Calu3 (cell line): ENCODE results near the gene POLL. TPM values are rescaled to one million over a fixed set of nuclear protein-coding genes. Genes with fewer than 3 reads are reported as not detected.

Experiments
- BruUV-seq: library from RNA; stranded (reverse); fragments of 400-500 nt; replicated peaks from 2 replicates; lab custom pipeline; 2021; lab: Mats Ljungman, UMichigan
- CTCF ChIA-PET: fragments of 300-600 bp; sonication (Branson Sonifier 250); formaldehyde crosslinking; loops from one replicate; lab custom pipeline; 2022; ENCODE audit warnings: antibody characterized with exemption; lab: Charles Lee
- DNase-seq: peaks from one replicate; pipeline ENCODE4 v3.0.0; 2022
- H3K27ac Mint-ChIP-seq: one replicate; pipeline ENCODE4 v1.8.0; 2022; ENCODE audit warnings: mixed read lengths; ENCODE audit not compliant: unreplicated experiment
- H3K27me3 Mint-ChIP-seq: one replicate; pipeline ENCODE4 v1.8.0; 2022; ENCODE audit warnings: mixed read lengths; ENCODE audit not compliant: unreplicated experiment
- H3K36me3 Mint-ChIP-seq: one replicate; pipeline ENCODE4 v1.8.0; 2022; ENCODE audit warnings: mild to moderate bottlenecking, moderate library complexity, mixed read lengths; ENCODE audit not compliant: insufficient read depth, unreplicated experiment
- H3K4me1 Mint-ChIP-seq: one replicate; pipeline ENCODE4 v1.8.0; 2022; ENCODE audit warnings: mild to moderate bottlenecking, low read depth, mixed read lengths; ENCODE audit not compliant: unreplicated experiment
- H3K4me3 Mint-ChIP-seq: one replicate; pipeline ENCODE4 v1.8.0; 2022; ENCODE audit warnings: mild to moderate bottlenecking, low read depth, moderate library complexity, mixed read lengths; ENCODE audit not compliant: unreplicated experiment
- H3K9me3 Mint-ChIP-seq: one replicate; pipeline ENCODE4 v1.8.0; 2022; ENCODE audit warnings: low read depth, mixed read lengths; ENCODE audit not compliant: unreplicated experiment
- CTCF ChIP-seq: fragments of 200-600 bp; IDR thresholded peaks from one replicate; pipeline ENCODE4 v1.8.0; 2022; ENCODE audit warnings: antibody characterized with exemption; ENCODE audit not compliant: unreplicated experiment
- intact Hi-C: fragments of 100-400 bp; cut with micrococcal nuclease; formaldehyde crosslinking; loops from one replicate; pipeline ENCODE4 v1.10.0; 2022; ENCODE audit not compliant: unreplicated experiment
- total RNA-seq: library from RNA; stranded (reverse); gene quantifications from 2 replicates; pipeline ENCODE4 v1.2.3, GENCODE V29; 2022

POLL gene
- total RNA-seq, 1 experiment from 2014 or later: 28.4 TPM

- H3K9me3 Mint-ChIP-seq: no peaks in the 10 kb centered on the region
- no peak for DNase-seq
- BruUV-seq: no TSS peak
- no peak for TF ChIP-seq CTCF
- CTCF ChIA-PET: no interaction called here
- no peaks in the 10 kb centered on the region for H3K4me1 Mint-ChIP-seq
- no peaks in the 10 kb centered on the region for H3K36me3 Mint-ChIP-seq
- intact Hi-C loops: no loop called here
- no peak overlapping the region for H3K27ac Mint-ChIP-seq
- H3K4me3 Mint-ChIP-seq: no peak overlapping the region
- no peaks in the 10 kb centered on the region for H3K27me3 Mint-ChIP-seq
Measured at GRCh38 chr10:101629837-101630632, 42.0 kb upstream of the POLL start.

- DNase-seq: no peak
- BruUV-seq: no TSS peak
- H3K9me3 Mint-ChIP-seq: no peaks in the 10 kb centered on the region
- TF ChIP-seq CTCF: no peak
- no peak overlapping the region for H3K4me3 Mint-ChIP-seq
- no peaks in the 10 kb centered on the region for H3K36me3 Mint-ChIP-seq
- CTCF ChIA-PET: no interaction called here
- intact Hi-C loops: no loop called here
- no peaks in the 10 kb centered on the region for H3K27me3 Mint-ChIP-seq
- H3K27ac Mint-ChIP-seq: no peak overlapping the region
- no peaks in the 10 kb centered on the region for H3K4me1 Mint-ChIP-seq
Measured at GRCh38 chr10:101625821-101626412, 37.9 kb upstream of the POLL start.

- Mint-ChIP-seq H3K9me3 (no peaks in the 10 kb centered on the region), H3K27ac (no peak overlapping the region), H3K27me3 (no peaks in the 10 kb centered on the region), H3K4me3 (no peak overlapping the region), H3K4me1 (no peaks in the 10 kb centered on the region), H3K36me3 (no peaks in the 10 kb centered on the region)
- intact Hi-C loops: no loop called here
- CTCF ChIA-PET: no interaction called here
- no peak for DNase-seq
- no TSS peak for BruUV-seq
- no peak for TF ChIP-seq CTCF
Measured at GRCh38 chr10:101624526-101625102, 36.6 kb upstream of the POLL start.

- H3K4me1 Mint-ChIP-seq: no peaks in the 10 kb centered on the region
- BruUV-seq: no TSS peak
- H3K27ac Mint-ChIP-seq: no peak overlapping the region
- no peak for DNase-seq
- no peaks in the 10 kb centered on the region for H3K9me3 Mint-ChIP-seq
- no peaks in the 10 kb centered on the region for H3K36me3 Mint-ChIP-seq
- no peak overlapping the region for H3K4me3 Mint-ChIP-seq
- CTCF ChIA-PET: no interaction called here
- intact Hi-C loops: no loop called here
- H3K27me3 Mint-ChIP-seq: no peaks in the 10 kb centered on the region
- no peak for TF ChIP-seq CTCF
Measured at GRCh38 chr10:101623528-101623927, 35.5 kb upstream of the POLL start.
